ENCODE measurements around the gene ZFYVE27.

ZFYVE27 gene

GRCh38 chr10:97715259-97715874, 21.6 kb upstream of the ZFYVE27 start:
- no peak for DNase-seq

- no peak for DNase-seq
Measured at GRCh38 chr10:97717627-97718026, 19.3 kb upstream of the ZFYVE27 start.

- no peak for DNase-seq
Measured at GRCh38 chr10:97718178-97718577, 18.8 kb upstream of the ZFYVE27 start.

- DNase-seq = no peak
Measured at GRCh38 chr10:97718659-97719142, 18.2 kb upstream of the ZFYVE27 start.

- DNase-seq = no peak
Measured at GRCh38 chr10:97719602-97720001, 17.3 kb upstream of the ZFYVE27 start.

- no peak for DNase-seq
Measured at GRCh38 chr10:97721871-97722780, 14.8 kb upstream of the ZFYVE27 start.

- DNase-seq = no peak
Measured at GRCh38 chr10:97723001-97723400, 13.9 kb upstream of the ZFYVE27 start.

GRCh38 chr10:97724341-97724941, 12.5 kb upstream of the ZFYVE27 start:
- no peak for DNase-seq

GRCh38 chr10:97726636-97727178, 10.2 kb upstream of the ZFYVE27 start:
- no peak for DNase-seq

GRCh38 chr10:97729014-97729413, 7.9 kb upstream of the ZFYVE27 start:
- DNase-seq = no peak

GRCh38 chr10:97731346-97732051, 5.4 kb upstream of the ZFYVE27 start:
- peak; percentile 48 for DNase-seq

- no peak for DNase-seq
Measured at GRCh38 chr10:97732052-97732359, 4.9 kb upstream of the ZFYVE27 start.

GRCh38 chr10:97733256-97733655, 3.7 kb upstream of the ZFYVE27 start:
- DNase-seq = no peak

- DNase-seq = no peak
Measured at GRCh38 chr10:97734021-97734420, 2.9 kb upstream of the ZFYVE27 start.

GRCh38 chr10:97736403-97736901, 476 bp upstream of the ZFYVE27 start:
- no peak for DNase-seq

- DNase-seq = no peak
Measured at GRCh38 chr10:97737770-97738265, 890 bp downstream of the ZFYVE27 start.

- no peak for DNase-seq
Measured at GRCh38 chr10:97738616-97739015, 1.7 kb downstream of the ZFYVE27 start.

GRCh38 chr10:97740613-97741012, 3.7 kb downstream of the ZFYVE27 start:
- DNase-seq = no peak

- no peak for DNase-seq
Measured at GRCh38 chr10:97743169-97743943, 6.4 kb downstream of the ZFYVE27 start.

- no peak for DNase-seq
Measured at GRCh38 chr10:97744405-97745035, 7.6 kb downstream of the ZFYVE27 start.

GRCh38 chr10:97747573-97747972, 10.6 kb downstream of the ZFYVE27 start:
- no peak for DNase-seq

Measured in stimulated activated CD4-positive, alpha-beta T cell treated with anti-CD3 and anti-CD28 coated beads, Interleukin-4, amount 100 ng/mL, for 1 hour (primary cell).